T follicular helper cell (primary cell): ENCODE data around the gene KLRF1.
"Not testable (repeated sequence)": the region's sequence is repeated elsewhere in the genome, so short reads cannot be mapped to it uniquely, and the experiment has no call there.

ENCODE experiments used
- DNase-seq: peaks from one replicate; pipeline ENCODE4 v3.0.0-alpha.2; 2020; ENCODE audit warnings: low read depth

Gene KLRF1

GRCh38 chr12:9869307-9870161 lies 42.3 kb downstream of the KLRF1 start, which contains the start of gene CLEC2B:
Gene CLEC2B (minus strand): TSS chr12:9869354.
- no peak for DNase-seq

DNA sequence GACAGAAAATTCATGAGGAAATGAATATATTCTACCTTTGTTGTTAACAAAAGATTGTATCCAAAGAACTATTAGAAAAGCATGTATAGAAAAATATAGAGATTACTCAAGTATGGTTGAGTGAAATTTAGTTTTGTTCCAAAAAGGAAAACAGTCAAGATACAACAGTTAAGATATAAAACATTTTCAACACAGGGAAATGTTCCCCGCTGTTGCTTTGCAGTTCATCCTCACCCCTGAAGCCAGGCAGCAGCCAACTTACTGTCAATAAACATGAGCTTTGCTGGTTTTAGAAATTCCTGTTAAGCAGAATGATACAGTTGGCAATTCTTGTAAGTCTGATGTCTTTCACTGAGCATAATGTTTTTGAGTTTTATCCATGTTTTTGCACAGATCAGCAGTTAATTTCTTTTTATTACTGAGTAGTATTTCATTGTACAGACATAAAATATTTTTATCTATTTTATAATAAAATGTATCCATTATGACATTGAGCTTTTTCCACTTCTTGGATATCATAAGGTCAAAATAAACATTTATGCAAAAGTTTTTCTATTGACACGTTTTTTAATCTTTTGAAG lies 43.1 kb downstream of the KLRF1 start:
- no peak for DNase-seq

DNA sequence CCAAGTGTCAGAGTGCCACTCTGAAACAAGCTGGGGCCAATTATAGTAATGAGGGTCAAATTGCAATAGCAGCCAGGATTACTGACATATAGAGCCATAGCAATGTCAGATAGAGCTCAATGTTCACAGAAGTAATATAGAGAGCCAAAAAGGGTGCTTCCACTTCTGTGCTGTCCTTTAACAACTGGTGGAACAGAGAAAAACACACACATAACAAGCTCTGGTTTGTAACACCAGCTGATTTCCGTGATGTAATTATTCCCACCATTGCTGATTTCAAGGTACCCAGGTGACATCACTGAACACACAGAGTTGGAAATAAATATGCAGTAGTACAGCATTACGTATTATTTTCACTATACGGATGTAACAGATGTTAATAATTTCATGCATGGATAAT lies 44.9 kb downstream of the KLRF1 start:
- no peak for DNase-seq

GRCh38 chr12:9872742-9873141 lies 45.5 kb downstream of the KLRF1 start:
- no peak for DNase-seq

DNA sequence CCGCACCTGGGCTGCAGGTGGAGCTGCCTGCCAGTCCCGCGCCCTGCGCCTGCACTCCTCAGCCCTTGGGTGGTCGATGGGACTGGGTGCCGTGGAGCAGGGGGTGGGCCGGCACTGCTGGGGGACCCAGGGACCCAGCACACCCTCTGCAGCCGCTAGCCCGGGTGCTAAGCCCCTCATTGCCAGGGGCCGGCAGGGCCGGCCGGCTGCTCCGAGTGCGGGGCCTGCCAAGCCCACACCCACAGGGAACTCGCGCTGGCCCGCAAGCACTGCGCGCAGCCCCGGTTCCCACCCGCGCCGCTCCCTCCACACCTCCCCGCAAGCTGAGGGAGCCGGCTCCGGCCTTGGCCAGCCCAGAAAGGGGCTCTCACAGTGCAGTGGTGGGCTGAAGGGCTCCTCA lies 48.8 kb downstream of the KLRF1 start:
- not testable (repeated sequence) for DNase-seq

GRCh38 chr12:9880532-9881078 lies 53.3 kb downstream of the KLRF1 start:
- no peak for DNase-seq

DNA sequence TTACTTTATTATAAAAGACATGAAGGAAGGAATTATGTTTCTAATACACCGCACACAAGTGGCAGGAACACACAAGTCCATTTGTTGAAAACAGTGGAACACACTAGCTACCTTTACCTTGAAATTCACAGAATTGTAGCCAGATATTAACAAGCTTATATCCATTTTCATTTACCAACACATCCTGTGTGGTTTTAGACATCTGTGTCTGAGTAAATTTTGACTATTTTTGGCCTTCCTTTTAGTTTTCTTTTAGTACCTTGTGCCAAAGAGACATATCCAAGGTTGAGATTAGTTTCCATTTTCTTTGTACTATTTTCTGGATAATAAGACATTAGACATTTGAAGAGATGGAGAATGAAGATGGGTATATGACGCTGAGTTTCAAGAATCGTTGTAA lies 54.0 kb downstream of the KLRF1 start, which contains the start of gene KLRF2:
Gene KLRF2 (plus strand): TSS at position 244 of the 400 bp plus-strand sequence. CDS start 107 bp downstream, at position 351.
- no peak for DNase-seq

- no peak for DNase-seq
Measured at GRCh38 chr12:9881988-9882387, 54.7 kb downstream of the KLRF1 start.

- DNase-seq, result no peak
Measured at GRCh38 chr12:9883175-9883574, 55.9 kb downstream of the KLRF1 start.

GRCh38 chr12:9888665-9889273 lies 61.5 kb downstream of the KLRF1 start:
- DNase-seq, result no peak
